ENCODE data around the gene ADIRF. TPM values are rescaled to one million over a fixed set of nuclear protein-coding genes. Genes with fewer than 3 reads are reported as not detected.

The ADIRF gene
- total RNA-seq, 1 experiment from 2014 or later, result not detected

DNA sequence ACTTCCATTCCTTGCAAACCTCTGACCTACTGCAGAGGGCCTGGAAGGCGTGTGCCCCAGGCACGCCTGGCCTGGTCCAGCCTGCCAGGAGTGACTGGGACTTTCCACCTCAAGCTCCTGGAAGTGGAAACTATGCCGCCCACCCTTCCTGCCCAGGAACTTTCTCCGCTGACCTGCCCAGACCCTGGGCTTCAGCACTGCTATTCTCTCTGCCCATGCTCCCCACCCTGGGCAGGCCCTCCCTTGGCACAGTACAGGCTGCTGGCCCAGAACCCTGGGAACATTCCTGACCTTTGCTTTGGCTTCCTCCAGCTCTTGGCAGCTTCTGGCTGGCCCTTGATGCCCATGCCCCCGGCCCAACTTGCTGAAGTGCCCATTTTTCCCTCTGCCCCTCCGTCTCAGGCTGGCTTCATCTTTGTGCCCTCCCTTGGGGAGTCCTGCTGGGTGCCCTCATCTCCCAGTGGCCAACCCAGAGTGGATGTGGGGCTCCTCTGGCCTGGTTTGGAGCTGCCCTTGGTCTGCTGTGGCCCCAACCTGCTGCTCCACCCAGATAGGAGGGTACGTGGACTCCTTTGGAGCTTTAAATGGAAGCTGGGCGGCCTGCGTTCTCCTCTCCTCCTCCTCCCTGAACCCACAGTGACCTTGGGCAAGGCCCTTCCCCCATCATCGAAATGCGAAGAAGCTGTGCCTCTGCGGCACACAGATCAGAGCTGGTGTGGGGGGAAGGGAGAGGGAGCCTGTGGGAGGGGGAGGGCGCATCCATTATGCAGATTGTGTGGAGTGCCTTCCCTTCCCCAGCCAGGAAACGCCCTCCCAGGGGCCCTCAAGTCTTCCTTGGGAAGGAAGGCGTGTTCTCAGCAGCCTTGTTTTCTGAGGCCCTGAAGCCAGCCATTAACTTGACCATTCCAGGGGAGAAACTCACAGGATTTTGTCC lies 14.3 kb upstream of the ADIRF start:
- Histone ChIP-seq H3K9me3 (peaks cover 17% of the 10 kb centered on the region), H3K36me3 (ENCODE audit: control insufficient read depth, insufficient read depth, low read length) (no peaks in the 10 kb centered on the region), H3K27me3 (replicated peaks; ENCODE audit: control insufficient read depth, insufficient read depth, low read length) (no peaks in the 10 kb centered on the region), H3K4me1 (peaks cover 6% of the 10 kb centered on the region), H3K4me3 (ENCODE audit: low read depth, low read length) (no peak overlapping the region)
- no peak overlapping the region for H3K4me3 Mint-ChIP-seq (ENCODE audit: unreplicated experiment)
- no TSS peak for BruUV-seq (replicated peaks)
- H3K36me3 Mint-ChIP-seq (ENCODE audit: insufficient read depth, unreplicated experiment), result no peaks in the 10 kb centered on the region
- H3K27ac Mint-ChIP-seq (ENCODE audit: unreplicated experiment), result no peak overlapping the region
- H3K9me3 Mint-ChIP-seq (ENCODE audit: unreplicated experiment), result peaks cover 13% of the 10 kb centered on the region
- no peaks in the 10 kb centered on the region for H3K4me1 Mint-ChIP-seq (ENCODE audit: low read depth, unreplicated experiment)
- CTCF ChIA-PET, result interaction anchor here (0.6 to 2.1 kb wide), 2 partner anchors 13 to 66 kb away, joined by 5 to 8 read pairs; no protein-coding TSS in a partner anchor
- no peak for DNase-seq
- intact Hi-C loops (cut with micrococcal nuclease; ENCODE audit: unreplicated experiment), result no loop called here
- POLR2A ChIA-PET, result no interaction called here
- H3K27me3 Mint-ChIP-seq (ENCODE audit: insufficient read depth, unreplicated experiment), result no peaks in the 10 kb centered on the region
- TF ChIP-seq, protein P1, sequence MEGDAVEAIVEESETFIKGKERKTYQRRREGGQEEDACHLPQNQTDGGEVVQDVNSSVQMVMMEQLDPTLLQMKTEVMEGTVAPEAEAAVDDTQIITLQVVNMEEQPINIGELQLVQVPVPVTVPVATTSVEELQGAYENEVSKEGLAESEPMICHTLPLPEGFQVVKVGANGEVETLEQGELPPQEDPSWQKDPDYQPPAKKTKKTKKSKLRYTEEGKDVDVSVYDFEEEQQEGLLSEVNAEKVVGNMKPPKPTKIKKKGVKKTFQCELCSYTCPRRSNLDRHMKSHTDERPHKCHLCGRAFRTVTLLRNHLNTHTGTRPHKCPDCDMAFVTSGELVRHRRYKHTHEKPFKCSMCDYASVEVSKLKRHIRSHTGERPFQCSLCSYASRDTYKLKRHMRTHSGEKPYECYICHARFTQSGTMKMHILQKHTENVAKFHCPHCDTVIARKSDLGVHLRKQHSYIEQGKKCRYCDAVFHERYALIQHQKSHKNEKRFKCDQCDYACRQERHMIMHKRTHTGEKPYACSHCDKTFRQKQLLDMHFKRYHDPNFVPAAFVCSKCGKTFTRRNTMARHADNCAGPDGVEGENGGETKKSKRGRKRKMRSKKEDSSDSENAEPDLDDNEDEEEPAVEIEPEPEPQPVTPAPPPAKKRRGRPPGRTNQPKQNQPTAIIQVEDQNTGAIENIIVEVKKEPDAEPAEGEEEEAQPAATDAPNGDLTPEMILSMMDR (IDR thresholded peaks at IDR 0.05; ENCODE audit: insufficient read depth in 1 of 2, low read depth in 1 of 2, low read length in 1 of 2, severe bottlenecking in 1 of 2, unreplicated experiment in 1 of 2), result no peak

DNA sequence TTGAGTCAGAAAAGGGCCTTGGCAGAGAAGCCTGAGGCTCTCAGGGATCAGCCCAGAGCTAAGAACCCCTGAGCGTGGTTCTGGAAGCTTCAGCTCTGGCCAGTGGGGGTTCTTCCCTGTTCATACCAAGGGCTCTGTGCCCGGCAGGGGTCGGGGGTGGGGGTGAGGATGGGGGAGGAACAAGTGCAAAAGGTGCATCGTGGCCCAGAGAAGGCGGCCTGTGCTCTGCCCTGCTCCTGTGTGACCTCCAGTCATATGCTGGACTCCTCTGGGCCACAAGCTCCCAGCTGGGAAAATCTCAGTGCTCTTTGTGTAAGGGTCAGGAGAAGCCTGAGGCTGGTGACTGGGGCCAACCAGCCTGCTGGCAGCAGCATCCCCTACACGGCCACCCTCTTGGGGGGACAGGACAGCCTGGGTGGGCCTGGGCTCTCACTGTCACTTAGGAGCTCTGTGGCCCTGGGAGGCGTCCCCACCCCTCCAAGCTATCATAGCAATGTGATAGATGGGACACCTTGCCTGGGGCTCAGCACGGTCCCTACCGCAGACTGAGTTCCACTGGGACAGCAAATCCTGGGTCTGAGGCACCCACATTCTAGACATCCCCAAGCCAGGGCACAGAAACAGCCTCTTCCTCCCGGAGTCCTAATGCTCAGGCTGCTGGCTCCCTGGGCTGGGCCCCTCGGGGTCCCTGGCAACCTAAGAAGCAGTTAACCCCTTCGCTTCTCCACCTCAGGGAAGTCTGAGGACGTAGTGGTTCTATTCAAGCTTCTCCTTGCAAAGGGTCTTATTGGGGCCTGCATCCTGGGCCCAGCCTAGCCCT lies 13.4 kb upstream of the ADIRF start:
- POLR2A ChIA-PET, result no interaction called here
- Histone ChIP-seq H3K4me3 (ENCODE audit: low read depth, low read length) (no peak overlapping the region), H3K27me3 (replicated peaks; ENCODE audit: control insufficient read depth, insufficient read depth, low read length) (no peaks in the 10 kb centered on the region), H3K36me3 (ENCODE audit: control insufficient read depth, insufficient read depth, low read length) (no peaks in the 10 kb centered on the region), H3K4me1 (peaks cover 14% of the 10 kb centered on the region), H3K9me3 (peaks cover 17% of the 10 kb centered on the region)
- CTCF ChIA-PET, result interaction anchor here (0.6 to 2.1 kb wide), 2 partner anchors 12 to 67 kb away, joined by 5 to 8 read pairs; no protein-coding TSS in a partner anchor
- DNase-seq, result no peak
- TF ChIP-seq, protein P1 (IDR thresholded peaks at IDR 0.05; ENCODE audit: insufficient read depth in 1 of 2, low read depth in 1 of 2, low read length in 1 of 2, severe bottlenecking in 1 of 2, unreplicated experiment in 1 of 2), result no peak
- no peak overlapping the region for H3K4me3 Mint-ChIP-seq (ENCODE audit: unreplicated experiment)
- H3K27me3 Mint-ChIP-seq (ENCODE audit: insufficient read depth, unreplicated experiment), result no peaks in the 10 kb centered on the region
- no TSS peak for BruUV-seq (replicated peaks)
- H3K9me3 Mint-ChIP-seq (ENCODE audit: unreplicated experiment), result peaks cover 13% of the 10 kb centered on the region
- no peak overlapping the region for H3K27ac Mint-ChIP-seq (ENCODE audit: unreplicated experiment)
- intact Hi-C loops (cut with micrococcal nuclease; ENCODE audit: unreplicated experiment), result no loop called here
- H3K4me1 Mint-ChIP-seq (ENCODE audit: low read depth, unreplicated experiment), result no peaks in the 10 kb centered on the region
- H3K36me3 Mint-ChIP-seq (ENCODE audit: insufficient read depth, unreplicated experiment), result no peaks in the 10 kb centered on the region

DNA sequence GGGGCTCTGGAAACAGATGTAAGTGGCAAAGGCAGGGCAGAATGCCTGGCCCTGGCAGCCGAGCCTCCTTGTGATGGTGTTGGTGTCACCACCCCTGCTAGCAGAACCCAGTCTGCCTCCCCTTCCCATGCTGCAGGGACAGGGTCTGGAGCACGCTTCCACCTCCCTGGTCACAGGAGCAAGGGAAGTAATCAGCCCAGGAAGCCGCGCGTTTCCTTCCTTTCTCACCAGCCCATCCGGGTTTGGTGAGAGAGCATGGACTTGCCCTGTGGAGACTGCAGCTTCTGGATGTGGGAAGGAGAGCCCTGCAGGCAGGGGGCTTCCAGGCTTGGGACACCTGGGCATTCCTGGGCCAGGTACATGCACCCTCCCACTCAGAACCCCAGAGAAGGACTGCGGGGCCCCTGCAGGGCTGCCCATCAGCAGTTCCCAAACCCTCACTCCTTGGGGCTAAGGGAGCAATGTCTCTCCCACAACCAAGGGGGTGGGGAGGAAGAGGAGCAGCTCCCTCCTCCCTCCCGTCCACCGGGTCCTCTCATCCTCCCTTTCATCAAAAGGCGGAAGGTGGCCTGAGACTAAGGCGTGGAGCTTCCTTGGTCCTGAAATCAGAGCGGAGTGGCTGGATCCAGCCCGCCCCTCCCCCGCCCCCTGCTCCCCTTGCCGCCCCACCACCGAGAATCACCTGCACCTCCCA lies 12.6 kb upstream of the ADIRF start:
- no peaks in the 10 kb centered on the region for H3K36me3 Mint-ChIP-seq (ENCODE audit: insufficient read depth, unreplicated experiment)
- no peaks in the 10 kb centered on the region for H3K27me3 Mint-ChIP-seq (ENCODE audit: insufficient read depth, unreplicated experiment)
- intact Hi-C loops (cut with micrococcal nuclease; ENCODE audit: unreplicated experiment), result no loop called here
- CTCF ChIA-PET, result interaction anchor here (2.1 kb wide), 1 partner anchor 11 kb away, joined by 8 read pairs; no protein-coding TSS in a partner anchor
- Histone ChIP-seq H3K4me3 (ENCODE audit: low read depth, low read length) (no peak overlapping the region), H3K36me3 (ENCODE audit: control insufficient read depth, insufficient read depth, low read length) (no peaks in the 10 kb centered on the region), H3K4me1 (peaks cover 18% of the 10 kb centered on the region), H3K27me3 (replicated peaks; ENCODE audit: control insufficient read depth, insufficient read depth, low read length) (no peaks in the 10 kb centered on the region), H3K9me3 (peaks cover 17% of the 10 kb centered on the region)
- H3K4me3 Mint-ChIP-seq (ENCODE audit: unreplicated experiment), result no peak overlapping the region
- TF ChIP-seq, protein P1 (IDR thresholded peaks at IDR 0.05; ENCODE audit: insufficient read depth in 1 of 2, low read depth in 1 of 2, low read length in 1 of 2, severe bottlenecking in 1 of 2, unreplicated experiment in 1 of 2), result no peak
- BruUV-seq (replicated peaks), result no TSS peak
- POLR2A ChIA-PET, result interaction anchor here (0.6 kb wide), 1 partner anchor 9 kb away, joined by 3 read pairs; no protein-coding TSS in a partner anchor
- H3K9me3 Mint-ChIP-seq (ENCODE audit: unreplicated experiment), result peaks cover 13% of the 10 kb centered on the region
- no peaks in the 10 kb centered on the region for H3K4me1 Mint-ChIP-seq (ENCODE audit: low read depth, unreplicated experiment)
- DNase-seq, result no peak
- no peak overlapping the region for H3K27ac Mint-ChIP-seq (ENCODE audit: unreplicated experiment)
